MM.1S (cell line): Measurements from ENCODE around the gene AGBL4.

Experiments used
- EZH2 ChIP-seq: fragments of 300-600 bp; sonication (generic); optimal IDR thresholded peaks from 2 replicates; pipeline ENCODE3; 2017; ENCODE audit warnings: low read depth, mild to moderate bottlenecking, antibody characterized with exemption, low read length, mixed read lengths
- TF ChIP-seq, protein P1 (sequence below): fragments of 300-600 bp; sonication (generic); IDR thresholded peaks from 2 replicates; pipeline ENCODE4 v1.5.1; 2016; ENCODE audit warnings: antibody characterized with exemption, low read length, mixed read lengths

GRCh38 chr1:48864913-48865312 is 1158.8 kb downstream of the AGBL4 start:
- TF ChIP-seq, protein P1, sequence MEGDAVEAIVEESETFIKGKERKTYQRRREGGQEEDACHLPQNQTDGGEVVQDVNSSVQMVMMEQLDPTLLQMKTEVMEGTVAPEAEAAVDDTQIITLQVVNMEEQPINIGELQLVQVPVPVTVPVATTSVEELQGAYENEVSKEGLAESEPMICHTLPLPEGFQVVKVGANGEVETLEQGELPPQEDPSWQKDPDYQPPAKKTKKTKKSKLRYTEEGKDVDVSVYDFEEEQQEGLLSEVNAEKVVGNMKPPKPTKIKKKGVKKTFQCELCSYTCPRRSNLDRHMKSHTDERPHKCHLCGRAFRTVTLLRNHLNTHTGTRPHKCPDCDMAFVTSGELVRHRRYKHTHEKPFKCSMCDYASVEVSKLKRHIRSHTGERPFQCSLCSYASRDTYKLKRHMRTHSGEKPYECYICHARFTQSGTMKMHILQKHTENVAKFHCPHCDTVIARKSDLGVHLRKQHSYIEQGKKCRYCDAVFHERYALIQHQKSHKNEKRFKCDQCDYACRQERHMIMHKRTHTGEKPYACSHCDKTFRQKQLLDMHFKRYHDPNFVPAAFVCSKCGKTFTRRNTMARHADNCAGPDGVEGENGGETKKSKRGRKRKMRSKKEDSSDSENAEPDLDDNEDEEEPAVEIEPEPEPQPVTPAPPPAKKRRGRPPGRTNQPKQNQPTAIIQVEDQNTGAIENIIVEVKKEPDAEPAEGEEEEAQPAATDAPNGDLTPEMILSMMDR, result no peak
- TF ChIP-seq EZH2, result no peak
